A172 (cell line): ENCODE data around the gene AFG1L. TPM values are rescaled to one million over a fixed set of nuclear protein-coding genes. Genes with fewer than 3 reads are reported as not detected.

Experiments used
- DNase-seq: peaks from one replicate; pipeline ENCODE4 v3.0.0-alpha.2; 2015; ENCODE audit warnings: low spot score
- total RNA-seq: library from RNA; depleted of rRNA; stranded (reverse); fragments of >200 nt; shearing (Covaris generic); gene quantifications from 2 replicates; pipeline ENCODE4 v1.2.3, GENCODE V29; 2014

Gene AFG1L
- total RNA-seq, 1 experiment from 2014 or later = 6.6 TPM

- DNase-seq = peak; percentile 32
These were observed 158.8 kb downstream of the AFG1L start for GRCh38 chr6:108453601-108454185.

DNA sequence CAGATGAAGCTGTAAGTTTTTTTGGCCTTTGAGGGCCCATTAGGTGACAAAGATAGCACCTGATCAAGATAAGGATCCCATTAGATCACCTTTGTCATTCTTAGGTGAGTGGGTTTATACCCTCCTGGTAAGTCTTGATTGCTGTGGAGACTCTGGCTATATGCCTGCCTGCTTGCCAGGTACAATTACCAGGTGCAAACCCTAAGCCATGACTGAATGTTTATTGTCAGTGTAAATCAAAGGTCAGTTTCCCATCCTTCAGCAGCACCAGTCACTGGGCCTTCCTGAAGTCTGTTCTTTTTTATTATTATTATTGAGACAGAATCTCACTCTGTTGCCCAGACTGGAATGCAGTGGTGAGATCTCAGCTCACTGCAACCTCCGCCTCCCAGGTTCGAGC, 159.5 kb downstream of the AFG1L start:
- DNase-seq = no peak

DNA sequence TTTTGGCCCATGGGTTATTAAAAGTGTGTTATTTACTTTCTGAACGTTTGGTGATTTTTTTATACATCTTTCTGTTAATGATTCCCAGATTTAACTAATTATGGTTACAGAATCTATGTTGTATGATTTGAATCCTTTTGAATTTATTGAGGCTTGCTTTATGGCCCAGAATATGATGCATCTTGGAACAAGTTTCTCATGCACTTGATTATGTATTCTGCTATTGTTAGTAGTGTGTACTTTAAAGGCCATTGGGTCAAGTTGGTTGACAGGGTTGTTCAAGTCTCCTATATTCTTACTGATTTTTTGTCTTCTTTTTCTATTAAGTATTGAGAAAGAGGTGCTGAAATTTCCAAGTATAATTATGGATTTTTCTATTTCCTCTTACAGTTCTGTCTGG, 160.8 kb downstream of the AFG1L start:
- DNase-seq = no peak

DNA sequence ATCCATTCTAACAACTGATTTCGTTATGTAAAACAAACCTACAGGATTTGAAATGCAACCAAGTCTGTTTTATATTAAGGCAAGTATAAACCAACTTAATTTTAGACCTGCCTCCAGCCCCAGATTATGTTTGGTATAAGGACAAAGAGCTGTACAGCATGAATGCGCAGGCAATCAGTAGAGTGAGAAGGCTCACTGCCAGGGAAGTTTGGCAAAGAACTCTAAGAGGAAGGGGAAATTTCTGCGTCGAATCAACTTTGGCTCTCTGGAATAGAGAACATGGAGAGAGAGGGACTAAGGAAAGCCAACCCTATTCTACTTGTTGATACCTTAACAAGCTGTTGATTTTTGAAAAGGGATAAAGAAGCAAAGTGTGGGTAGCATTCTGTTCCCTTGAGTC, 168.9 kb downstream of the AFG1L start:
- no peak for DNase-seq

DNA sequence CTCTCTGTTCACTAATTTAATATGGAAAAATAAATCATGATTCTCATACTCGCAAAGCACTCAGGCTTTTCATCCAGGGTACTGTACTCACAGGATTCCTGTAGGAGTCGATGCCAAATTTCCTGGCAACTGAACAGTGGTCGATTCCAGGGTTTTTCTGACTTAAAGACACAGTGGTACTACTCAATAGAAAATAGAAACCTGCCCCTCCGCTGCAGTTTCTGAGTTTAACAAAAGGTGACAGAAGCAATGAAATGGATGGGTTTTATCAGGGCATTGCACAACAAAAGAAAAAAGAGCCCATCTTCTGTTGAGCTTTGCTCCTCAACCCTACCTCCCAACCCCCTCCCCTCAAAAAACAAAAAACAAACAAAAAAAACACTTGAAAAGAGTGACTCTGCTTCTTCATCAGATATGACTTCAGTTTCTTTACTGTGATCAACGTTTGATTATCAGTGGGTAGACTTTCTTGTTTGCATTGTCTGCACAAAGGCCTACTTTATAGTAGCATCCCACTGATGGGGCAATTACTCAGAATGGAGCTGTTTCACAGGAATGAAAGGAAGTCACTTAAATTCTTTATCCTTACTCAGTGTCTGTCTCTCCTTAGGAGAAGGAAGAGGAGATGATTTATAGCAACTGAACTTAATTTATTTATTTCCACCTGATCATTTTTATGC, 169.7 kb downstream of the AFG1L start:
- DNase-seq = peak; percentile 8

GRCh38 chr6:108465098-108465495, 170.2 kb downstream of the AFG1L start:
- no peak for DNase-seq

- no peak for DNase-seq
These were observed 173.5 kb downstream of the AFG1L start for GRCh38 chr6:108468346-108468745.

- no peak for DNase-seq
These were observed 174.5 kb downstream of the AFG1L start for GRCh38 chr6:108469316-108469715.

- DNase-seq = no peak
These were observed 178.3 kb downstream of the AFG1L start for GRCh38 chr6:108473197-108473596.

- DNase-seq = no peak
These were observed 181.5 kb downstream of the AFG1L start for GRCh38 chr6:108476376-108476775.

- DNase-seq = no peak
These were observed 182.1 kb downstream of the AFG1L start for GRCh38 chr6:108476847-108477430.

- no peak for DNase-seq
These were observed 187.7 kb downstream of the AFG1L start for GRCh38 chr6:108482559-108482958.

DNA sequence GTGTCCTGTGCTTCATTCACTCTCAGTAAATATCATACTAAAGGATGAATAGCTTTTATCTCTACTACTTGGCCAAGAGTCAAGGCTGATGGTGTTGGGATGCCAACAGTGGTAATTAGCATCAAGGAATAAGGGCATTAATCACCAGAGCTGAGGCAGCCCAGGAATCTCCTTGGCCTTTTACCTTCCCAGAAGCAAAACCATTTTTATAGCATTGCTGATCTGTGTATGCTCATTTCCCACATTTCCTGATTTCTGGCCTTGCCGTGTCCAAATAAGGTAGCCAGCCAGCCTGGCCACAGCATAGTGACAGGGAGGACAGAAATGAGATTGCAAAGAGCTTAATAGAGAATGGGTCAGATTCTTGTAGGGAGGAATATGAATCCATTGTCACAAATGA, 189.2 kb downstream of the AFG1L start:
- no peak for DNase-seq

- DNase-seq = no peak
These were observed 194.8 kb downstream of the AFG1L start for GRCh38 chr6:108489699-108490098.

DNA sequence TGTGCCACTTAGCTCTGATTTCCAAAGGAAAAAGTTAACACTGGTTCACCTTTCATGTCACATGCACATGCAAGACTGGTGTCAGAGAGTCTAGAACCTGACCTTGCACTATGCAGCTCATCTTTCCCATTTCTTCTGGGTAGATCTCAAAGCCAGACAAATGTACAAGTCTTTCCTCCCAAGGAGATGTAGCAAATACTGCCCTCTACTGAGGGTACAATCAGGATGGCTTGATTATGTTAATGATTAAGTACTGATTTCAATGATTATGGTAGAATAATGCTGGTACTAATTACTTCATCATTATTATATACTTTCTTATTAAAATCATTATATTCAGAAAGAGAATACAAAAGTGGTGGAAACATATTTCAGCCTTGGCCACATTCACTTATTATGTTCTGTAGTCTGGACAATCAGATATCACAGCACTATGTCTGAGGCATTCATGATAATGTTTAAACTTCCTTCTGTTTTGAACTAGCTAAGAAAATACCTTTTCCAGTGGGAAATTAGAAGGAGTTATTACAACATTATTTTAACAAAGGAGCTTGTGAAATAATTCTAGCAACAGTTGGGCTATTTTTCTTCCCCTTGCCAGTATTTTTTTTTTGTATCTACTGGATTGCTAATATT, 197.4 kb downstream of the AFG1L start:
- DNase-seq = peak; percentile 42

- DNase-seq = no peak
These were observed 199.6 kb downstream of the AFG1L start for GRCh38 chr6:108494434-108494833.

- DNase-seq = no peak
These were observed 203.0 kb downstream of the AFG1L start for GRCh38 chr6:108497883-108498282.

DNA sequence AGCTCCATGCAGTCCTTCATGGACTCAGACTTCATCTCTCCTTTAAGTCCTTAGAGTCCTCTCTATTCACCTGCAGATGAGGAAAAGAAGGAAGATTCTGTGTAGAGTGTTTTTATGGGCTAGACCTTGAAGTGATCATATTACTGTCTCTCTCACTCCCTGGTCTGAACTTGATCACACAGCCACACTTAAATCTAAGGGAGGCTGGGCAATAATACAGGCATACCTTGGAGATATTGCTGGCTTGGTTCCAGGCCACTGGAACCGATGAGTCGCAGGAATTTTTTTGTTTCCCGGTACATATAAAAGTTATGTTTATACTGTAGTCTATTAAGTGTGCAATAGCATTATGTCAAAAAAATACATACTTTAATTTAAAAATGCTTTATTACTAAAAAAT, 206.7 kb downstream of the AFG1L start:
- DNase-seq = peak; percentile 24

DNA sequence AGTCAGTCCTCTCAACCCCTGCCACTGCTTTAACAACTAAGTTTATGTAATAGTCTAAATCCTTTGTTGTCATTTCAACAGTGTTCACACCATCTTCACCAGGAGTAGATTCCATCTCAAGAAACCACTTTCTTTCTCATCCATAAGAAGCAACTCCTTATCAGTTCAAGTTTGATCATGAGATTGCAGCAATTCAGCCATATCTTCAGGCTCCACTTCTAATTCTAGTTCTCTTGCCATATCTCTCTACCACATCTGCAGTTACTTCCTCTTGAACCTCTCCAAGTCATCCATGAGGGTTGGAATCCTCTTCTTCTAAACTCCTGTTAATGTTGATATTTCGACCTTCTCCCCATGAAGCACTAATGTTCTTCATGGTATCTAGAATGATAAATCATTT, 208.0 kb downstream of the AFG1L start:
- DNase-seq = no peak

GRCh38 chr6:108507316-108507715, 212.5 kb downstream of the AFG1L start:
- no peak for DNase-seq

GRCh38 chr6:108510461-108511319, 215.8 kb downstream of the AFG1L start:
- no peak for DNase-seq
